ENCODE data around the gene GABPB2. TPM values are rescaled to one million over a fixed set of nuclear protein-coding genes. Genes with fewer than 3 reads are reported as not detected.

GABPB2 gene
- total and polyA plus RNA-seq, 2 of the 13 experiments (the other 11 are each of a cell fraction or from before 2014, with no cell fraction given): 0.09 TPM; not detected in 1

DNA sequence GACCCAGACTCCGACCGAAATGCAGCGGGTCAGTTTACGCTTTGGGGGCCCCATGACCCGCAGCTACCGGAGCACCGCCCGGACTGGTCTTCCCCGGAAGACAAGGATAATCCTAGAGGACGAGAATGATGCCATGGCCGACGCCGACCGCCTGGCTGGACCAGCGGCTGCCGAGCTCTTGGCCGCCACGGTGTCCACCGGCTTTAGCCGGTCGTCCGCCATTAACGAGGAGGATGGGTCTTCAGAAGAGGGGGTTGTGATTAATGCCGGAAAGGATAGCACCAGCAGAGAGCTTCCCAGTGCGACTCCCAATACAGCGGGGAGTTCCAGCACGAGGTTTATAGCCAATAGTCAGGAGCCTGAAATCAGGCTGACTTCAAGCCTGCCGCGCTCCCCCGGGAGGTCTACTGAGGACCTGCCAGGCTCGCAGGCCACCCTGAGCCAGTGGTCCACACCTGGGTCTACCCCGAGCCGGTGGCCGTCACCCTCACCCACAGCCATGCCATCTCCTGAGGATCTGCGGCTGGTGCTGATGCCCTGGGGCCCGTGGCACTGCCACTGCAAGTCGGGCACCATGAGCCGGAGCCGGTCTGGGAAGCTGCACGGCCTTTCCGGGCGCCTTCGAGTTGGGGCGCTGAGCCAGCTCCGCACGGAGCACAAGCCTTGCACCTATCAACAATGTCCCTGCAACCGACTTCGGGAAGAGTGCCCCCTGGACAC lies 22.5 kb upstream of the GABPB2 start (continued):
- no peak; the same call in 1 of the 2 replicates for TF ChIP-seq ZNF512 (CRISPR knock-in tag; IDR thresholded peaks at IDR 0.05)
- no peak for TF ChIP-seq ZNF747 (CRISPR knock-in tag; IDR thresholded peaks at IDR 0.05; ENCODE audit: borderline replicate concordance)
- TF ChIP-seq, protein P1, sequence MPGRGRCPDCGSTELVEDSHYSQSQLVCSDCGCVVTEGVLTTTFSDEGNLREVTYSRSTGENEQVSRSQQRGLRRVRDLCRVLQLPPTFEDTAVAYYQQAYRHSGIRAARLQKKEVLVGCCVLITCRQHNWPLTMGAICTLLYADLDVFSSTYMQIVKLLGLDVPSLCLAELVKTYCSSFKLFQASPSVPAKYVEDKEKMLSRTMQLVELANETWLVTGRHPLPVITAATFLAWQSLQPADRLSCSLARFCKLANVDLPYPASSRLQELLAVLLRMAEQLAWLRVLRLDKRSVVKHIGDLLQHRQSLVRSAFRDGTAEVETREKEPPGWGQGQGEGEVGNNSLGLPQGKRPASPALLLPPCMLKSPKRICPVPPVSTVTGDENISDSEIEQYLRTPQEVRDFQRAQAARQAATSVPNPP (CRISPR knock-in tag; IDR thresholded peaks at IDR 0.05): no peak
- TF ChIP-seq ZNF674 (CRISPR knock-in tag; IDR thresholded peaks at IDR 0.05; ENCODE audit: low read depth): no peak
- no peak for TF ChIP-seq TBX3 (IDR thresholded peaks at IDR 0.05; ENCODE audit: borderline replicate concordance)
- TF ChIP-seq KLF15 (CRISPR knock-in tag; IDR thresholded peaks at IDR 0.05; ENCODE audit: borderline replicate concordance): 0 out of 2 replicates have a peak, but pooled peaks have one; percentile 70
- no peak for TF ChIP-seq PTBP1 (IDR thresholded peaks at IDR 0.05; ENCODE audit: low read depth, low read length, poor library complexity, severe bottlenecking)
- no peak; the same call in 1 of the 2 replicates for TF ChIP-seq RXRB (CRISPR knock-in tag; IDR thresholded peaks at IDR 0.05; ENCODE audit: borderline replicate concordance)
- TF ChIP-seq, protein P2, sequence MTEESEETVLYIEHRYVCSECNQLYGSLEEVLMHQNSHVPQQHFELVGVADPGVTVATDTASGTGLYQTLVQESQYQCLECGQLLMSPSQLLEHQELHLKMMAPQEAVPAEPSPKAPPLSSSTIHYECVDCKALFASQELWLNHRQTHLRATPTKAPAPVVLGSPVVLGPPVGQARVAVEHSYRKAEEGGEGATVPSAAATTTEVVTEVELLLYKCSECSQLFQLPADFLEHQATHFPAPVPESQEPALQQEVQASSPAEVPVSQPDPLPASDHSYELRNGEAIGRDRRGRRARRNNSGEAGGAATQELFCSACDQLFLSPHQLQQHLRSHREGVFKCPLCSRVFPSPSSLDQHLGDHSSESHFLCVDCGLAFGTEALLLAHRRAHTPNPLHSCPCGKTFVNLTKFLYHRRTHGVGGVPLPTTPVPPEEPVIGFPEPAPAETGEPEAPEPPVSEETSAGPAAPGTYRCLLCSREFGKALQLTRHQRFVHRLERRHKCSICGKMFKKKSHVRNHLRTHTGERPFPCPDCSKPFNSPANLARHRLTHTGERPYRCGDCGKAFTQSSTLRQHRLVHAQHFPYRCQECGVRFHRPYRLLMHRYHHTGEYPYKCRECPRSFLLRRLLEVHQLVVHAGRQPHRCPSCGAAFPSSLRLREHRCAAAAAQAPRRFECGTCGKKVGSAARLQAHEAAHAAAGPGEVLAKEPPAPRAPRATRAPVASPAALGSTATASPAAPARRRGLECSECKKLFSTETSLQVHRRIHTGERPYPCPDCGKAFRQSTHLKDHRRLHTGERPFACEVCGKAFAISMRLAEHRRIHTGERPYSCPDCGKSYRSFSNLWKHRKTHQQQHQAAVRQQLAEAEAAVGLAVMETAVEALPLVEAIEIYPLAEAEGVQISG (CRISPR knock-in tag; IDR thresholded peaks at IDR 0.05): peak; percentile 58
- TF ChIP-seq ESRRA (CRISPR knock-in tag; IDR thresholded peaks at IDR 0.05; ENCODE audit: low read depth): no peak
- TF ChIP-seq SIN3A (IDR thresholded peaks at IDR 0.05; ENCODE audit: borderline replicate concordance, low read depth, low read length): 0 out of 2 replicates have a peak, but pooled peaks have one; percentile 12
- TF ChIP-seq ERF (CRISPR knock-in tag; IDR thresholded peaks at IDR 0.05): peak; percentile 60
- no peak for TF ChIP-seq ZNF552 (CRISPR knock-in tag; IDR thresholded peaks at IDR 0.05; ENCODE audit: borderline replicate concordance)
- peak; percentile 48; the same call in 1 of the 2 replicates for TF ChIP-seq ZFX (CRISPR knock-in tag; IDR thresholded peaks at IDR 0.05; ENCODE audit: low read depth)
- TF ChIP-seq MYC (CRISPR knock-in tag; IDR thresholded peaks at IDR 0.05; ENCODE audit: borderline replicate concordance): no peak; the same call in 1 of the 2 replicates
- no peak for TF ChIP-seq CENPBD1 (CRISPR knock-in tag; IDR thresholded peaks at IDR 0.05; ENCODE audit: borderline replicate concordance, low read depth)
- TF ChIP-seq NFIC (IDR thresholded peaks at IDR 0.05; ENCODE audit: low read length): no peak
- no peak for TF ChIP-seq ZNF24 (IDR thresholded peaks at IDR 0.05)
- TF ChIP-seq, protein P3, sequence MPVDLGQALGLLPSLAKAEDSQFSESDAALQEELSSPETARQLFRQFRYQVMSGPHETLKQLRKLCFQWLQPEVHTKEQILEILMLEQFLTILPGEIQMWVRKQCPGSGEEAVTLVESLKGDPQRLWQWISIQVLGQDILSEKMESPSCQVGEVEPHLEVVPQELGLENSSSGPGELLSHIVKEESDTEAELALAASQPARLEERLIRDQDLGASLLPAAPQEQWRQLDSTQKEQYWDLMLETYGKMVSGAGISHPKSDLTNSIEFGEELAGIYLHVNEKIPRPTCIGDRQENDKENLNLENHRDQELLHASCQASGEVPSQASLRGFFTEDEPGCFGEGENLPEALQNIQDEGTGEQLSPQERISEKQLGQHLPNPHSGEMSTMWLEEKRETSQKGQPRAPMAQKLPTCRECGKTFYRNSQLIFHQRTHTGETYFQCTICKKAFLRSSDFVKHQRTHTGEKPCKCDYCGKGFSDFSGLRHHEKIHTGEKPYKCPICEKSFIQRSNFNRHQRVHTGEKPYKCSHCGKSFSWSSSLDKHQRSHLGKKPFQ (CRISPR knock-in tag; IDR thresholded peaks at IDR 0.05; ENCODE audit: insufficient replicate concordance): peak; percentile 43
- no peak for TF ChIP-seq POGZ (CRISPR knock-in tag; IDR thresholded peaks at IDR 0.05)
- 0 out of 2 replicates have a peak, but pooled peaks have one; percentile 23 for TF ChIP-seq DMAP1 (CRISPR knock-in tag; IDR thresholded peaks at IDR 0.05)
